Glomerular visceral epithelial cell (primary cell): ENCODE data around the gene IMPDH2.

Experiments used
- DNase-seq: peaks from one replicate; pipeline ENCODE4 v3.0.0-alpha.2; 2016; ENCODE audit errors: extremely low spot score

IMPDH2 gene

GRCh38 chr3:49006408-49007067 is 22.7 kb downstream of the IMPDH2 start:
- peak; percentile 44 for DNase-seq

DNA sequence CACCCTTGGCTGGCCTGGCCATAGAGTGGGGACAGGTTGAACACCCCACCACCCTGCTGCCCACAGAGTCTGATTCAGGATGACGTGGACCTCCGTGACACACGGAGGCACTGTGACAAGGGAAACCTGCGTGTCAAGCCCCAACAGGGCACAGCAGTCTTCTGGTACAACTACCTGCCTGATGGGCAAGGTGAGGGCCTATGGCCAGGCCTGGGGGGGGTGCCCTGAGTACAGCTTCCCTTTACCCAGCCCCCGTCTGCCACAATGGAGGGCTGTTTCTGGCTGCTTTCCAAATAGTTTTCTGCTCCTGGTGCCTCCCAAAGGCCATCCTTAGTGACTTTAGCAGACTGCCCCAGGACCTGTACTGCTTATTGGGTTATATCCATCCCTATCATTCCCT is 23.2 kb downstream of the IMPDH2 start:
- DNase-seq: no peak

DNA sequence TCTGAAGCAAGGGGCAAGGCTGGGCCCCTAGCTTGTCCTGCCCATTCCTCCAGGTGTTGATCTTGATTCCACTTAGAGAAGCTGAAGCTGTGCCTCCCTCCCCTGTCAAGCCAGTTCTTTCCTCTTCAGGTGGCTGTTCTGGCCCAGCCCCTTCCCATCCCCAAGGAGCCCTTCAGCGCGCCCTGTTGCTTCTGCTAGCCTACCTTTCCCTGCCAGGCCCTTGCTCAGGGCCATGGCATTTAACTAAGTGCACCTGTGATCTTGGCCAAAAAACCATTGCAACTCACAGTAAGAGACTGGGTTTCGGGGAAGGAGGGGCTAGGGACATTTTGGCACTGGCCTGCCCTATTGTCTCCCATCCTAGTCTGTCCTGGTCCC is 23.9 kb downstream of the IMPDH2 start:
- no peak for DNase-seq

DNA sequence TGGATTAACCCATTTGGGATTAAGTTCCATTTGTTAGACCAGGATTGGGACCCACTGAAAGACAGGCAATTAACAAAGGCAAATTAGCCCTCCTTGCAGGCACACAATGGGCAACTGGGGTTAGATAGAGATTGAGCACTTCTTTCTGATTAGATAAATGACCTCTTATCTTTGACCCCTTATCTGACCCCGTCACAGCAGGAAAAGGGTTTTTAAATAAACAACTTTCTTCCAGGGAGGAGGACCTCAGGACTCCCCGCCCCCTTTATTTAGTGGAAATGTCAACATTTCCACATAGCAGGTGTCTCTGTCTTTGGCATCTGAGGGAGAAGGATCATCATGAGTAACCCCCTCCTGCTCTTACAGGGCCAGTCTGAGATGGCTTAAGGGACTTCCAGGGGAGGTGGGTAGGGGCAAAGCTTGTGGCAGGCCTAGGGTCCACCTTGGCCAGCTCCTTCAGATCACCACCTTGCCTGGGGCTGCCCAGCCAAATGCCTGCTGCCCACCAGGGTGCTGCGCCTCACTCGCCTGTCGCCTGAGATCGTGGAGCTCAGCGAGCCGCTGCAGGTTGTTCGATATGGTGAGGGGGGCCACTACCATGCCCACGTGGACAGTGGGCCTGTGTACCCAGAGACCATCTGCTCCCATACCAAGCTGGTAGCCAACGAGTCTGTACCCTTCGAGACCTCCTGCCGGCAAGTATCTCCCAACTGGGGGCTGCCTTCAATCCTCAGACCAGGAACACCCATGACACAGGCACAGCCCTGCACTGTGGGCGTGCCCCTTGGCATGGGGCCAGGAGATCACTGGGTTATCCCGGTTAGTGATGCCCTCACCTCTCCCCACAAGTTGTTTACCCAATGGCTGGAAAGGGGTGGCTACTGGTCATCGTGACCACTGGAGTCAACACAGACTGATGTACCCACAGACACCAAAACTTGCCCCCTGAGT is 24.6 kb downstream of the IMPDH2 start:
- no peak for DNase-seq

GRCh38 chr3:49001155-49001554 is 28.0 kb downstream of the IMPDH2 start:
- no peak for DNase-seq

DNA sequence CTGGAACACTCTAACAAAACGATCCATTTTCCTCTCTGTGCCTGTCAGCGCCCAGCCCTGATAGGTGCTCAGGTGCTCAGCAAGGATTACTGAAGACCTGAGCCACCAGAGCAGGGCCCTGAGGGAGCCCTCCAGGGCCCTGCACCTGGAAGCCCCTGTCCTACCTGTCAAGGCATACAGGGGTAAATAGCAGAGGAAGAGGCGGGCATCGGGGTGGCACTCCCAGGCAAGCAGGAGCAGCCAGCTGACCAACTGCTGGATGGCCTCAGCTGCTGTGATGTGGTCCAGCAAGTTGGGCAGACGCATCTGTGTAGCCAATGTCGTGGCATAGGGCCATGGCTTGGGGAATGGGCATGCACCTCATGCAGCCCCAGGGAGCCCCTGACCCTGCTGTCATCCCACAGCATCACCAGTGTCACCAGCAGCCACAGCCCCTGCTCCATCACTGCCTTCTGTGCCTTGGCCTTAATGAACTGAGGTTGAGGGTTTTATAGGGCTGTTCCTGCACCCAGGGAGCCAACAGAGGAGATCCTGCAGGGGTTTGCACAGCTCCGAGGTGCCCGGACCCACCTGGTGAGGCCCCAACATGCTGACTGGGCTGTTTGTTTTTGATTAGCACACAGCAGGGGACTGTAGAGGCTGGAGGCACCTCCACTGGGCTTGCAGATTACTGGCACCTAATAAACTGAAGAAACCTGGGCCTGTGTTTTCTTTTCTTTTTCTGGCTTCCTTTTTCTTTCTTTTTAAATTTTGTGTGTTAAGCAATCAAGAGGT is 29.9 kb downstream of the IMPDH2 start:
- DNase-seq: no peak

DNA sequence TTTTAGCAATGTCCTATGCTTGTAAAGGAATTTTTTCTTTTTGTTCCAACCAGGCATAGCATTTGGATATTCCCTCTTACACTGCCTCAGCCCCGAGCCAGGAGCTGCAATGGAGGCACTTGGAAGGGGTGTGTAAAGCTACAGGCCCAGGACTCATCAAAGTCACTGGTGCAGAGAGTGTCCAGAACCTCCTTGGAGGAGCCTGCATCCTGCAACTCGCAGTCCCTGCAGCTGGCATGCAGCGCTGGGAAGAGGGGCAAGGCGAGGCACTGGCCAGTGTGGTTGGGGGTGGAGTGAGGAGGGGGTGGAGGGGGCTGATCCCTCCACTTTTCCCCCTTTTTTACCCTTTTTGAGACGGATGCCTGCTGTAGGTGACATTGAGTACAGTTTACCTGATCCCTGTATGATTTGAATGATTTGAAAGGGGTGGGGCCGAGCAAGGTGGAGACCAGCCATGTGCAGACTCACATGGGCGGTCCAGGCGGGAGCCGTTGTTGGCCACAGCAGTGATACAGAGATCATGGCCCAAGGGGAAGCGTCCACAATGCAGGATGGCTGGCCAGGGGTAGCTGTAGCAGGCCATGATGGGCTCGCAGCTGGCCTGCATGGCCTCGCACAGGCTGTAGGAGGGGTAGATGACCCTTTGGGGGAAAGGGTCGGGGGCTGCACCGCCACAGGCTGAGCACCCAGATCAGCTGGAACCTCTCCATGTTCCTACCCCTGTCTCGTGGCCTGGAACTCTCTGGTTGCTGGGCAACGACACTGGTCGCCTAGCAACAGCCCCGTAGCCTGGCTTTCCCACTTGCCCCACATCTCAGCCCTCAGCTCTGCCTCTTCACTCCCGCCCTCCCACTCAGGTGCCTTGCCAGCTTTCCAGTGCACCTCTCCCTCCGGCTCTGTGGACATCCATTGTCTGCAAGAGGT is 31.2 kb downstream of the IMPDH2 start:
- no peak for DNase-seq

- DNase-seq: no peak
Observed at GRCh38 chr3:48997102-48997635, 32.0 kb downstream of the IMPDH2 start.

DNA sequence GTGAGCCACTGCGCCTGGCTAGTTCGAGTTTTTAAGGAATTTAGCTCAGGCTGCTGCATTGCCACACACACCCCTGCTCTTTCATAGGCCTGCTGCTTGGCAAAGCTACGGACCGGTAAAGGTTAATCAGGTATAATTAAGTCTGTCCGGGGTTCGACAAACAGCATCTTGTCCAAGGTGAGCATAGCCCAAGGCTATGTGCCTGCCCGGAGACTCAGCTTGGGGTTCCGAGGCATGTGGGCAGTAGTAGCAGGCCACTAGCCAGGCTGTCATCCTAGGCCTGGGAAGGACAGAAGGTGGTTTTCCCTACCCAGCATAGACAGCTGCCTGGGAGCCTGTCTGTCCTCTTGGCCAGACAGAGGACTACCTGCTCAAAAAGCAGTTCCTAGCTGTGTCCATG is 32.6 kb downstream of the IMPDH2 start:
- DNase-seq: no peak

DNA sequence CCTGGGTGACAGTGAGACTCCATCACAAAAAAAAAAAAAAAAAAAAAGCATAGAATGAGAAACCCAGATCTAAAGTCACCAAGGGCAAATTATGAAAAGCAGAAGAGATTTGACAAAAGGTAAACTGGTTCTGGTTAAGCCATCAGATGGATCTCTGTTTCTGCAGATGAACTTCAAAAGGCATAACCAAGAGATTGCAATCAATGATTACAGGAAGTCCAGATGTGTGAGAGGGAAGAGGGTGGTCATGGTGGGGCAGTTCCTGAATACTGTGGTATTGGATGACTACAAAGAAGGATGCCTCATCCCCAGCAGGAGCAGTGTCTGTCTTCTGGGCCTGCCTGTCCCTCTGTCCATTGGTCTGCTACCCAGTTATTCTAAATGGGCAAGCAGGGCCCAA is 35.4 kb downstream of the IMPDH2 start:
- DNase-seq: no peak

- DNase-seq: no peak
Observed at GRCh38 chr3:48991851-48992545, 37.2 kb downstream of the IMPDH2 start.

- peak; percentile 27 for DNase-seq
Observed at GRCh38 chr3:48990636-48991469, 38.3 kb downstream of the IMPDH2 start.

- peak; percentile 93 for DNase-seq
Observed at GRCh38 chr3:48989796-48990635, 39.2 kb downstream of the IMPDH2 start, which contains the start of gene P4HTM. Gene P4HTM (plus strand): TSS chr3:48990241. CDS start chr3:48990257, 16 bp downstream.

DNA sequence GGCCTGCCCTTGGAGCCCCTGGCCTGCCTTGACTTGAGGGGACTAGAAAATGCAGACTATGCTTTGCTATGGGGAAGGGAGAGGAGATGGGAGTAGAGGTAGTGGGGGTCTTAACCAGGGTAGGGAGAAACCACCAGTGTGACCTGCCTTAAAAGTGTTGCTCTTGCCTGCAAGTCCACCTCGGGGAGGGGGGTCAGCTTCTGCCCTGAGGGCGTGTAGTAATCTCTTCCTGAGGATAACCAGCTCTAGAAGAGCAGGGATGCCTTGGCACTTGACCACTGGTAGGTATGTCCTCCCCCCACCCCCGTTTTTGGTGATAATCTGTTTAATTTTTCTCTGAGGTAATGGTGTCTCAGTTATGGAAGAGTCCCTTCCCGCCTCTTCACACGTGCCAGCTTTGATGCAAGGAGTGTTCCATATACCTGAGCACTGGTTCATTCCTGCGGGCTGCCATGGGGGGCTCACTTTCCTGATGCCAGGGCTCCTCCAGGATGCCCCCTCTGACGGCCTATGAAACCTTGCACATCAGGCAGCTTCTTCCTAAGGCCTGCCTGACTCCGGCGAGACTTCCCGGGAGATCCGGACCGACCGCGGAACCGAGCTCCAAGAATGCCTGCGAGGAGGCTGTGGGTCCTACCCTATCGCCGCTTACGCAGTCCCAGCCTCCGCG is 39.9 kb downstream of the IMPDH2 start:
- DNase-seq: no peak

- no peak for DNase-seq
Observed at GRCh38 chr3:48985831-48986376, 43.3 kb downstream of the IMPDH2 start.

DNA sequence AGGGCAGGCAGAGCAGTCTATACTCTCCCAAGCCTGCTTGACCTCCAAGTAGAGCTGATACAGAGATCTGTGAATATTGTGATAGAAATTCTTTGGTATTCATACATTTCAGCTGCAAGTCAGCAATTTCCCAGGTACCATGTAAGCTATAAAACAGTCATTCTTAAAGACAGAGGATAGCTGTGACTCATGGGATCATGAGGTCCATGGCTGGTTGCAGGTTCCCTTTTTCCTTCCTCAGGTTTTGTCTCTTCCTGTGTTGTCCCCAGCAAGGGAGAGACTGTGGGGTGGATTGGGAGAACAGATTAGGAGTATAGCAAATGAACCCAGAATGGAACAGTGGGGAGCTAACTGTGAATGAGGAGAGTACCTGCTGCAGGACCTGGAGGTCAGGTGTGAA is 44.5 kb downstream of the IMPDH2 start:
- DNase-seq: no peak

- no peak for DNase-seq
Observed at GRCh38 chr3:48983096-48983495, 46.1 kb downstream of the IMPDH2 start.

DNA sequence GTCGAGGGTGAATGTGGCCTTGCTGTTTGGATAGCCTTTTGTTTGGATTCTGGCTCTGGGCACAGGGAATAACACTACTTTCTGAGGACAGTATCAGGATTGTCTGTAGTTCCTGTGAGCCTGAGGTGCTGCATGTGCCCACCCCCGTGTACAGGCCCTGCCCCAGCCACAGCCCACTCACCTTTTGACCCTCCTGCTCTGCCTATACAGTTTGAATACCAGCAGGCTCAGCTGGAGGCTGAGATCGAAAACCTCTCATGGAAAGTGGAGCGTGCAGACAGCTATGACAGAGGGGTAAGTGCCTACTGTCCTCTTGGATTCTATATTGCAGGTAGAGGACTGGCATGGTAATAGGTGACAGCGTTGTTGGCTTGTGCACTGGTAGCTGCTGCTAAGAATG is 46.5 kb downstream of the IMPDH2 start:
- DNase-seq: no peak
